ENCODE data around the gene CNTN4. TPM values are rescaled to one million over a fixed set of nuclear protein-coding genes. Genes with fewer than 3 reads are reported as not detected.

Gene CNTN4
- total RNA-seq, 1 experiment from 2014 or later, result 1.6 TPM

- DNase-seq, result no peak
- Histone ChIP-seq H3T11ph (ENCODE audit: low read length) (no peak overlapping the region), H3K18ac (ENCODE audit: insufficient read length, low read depth, low read length) (no peak overlapping the region), H3K4ac (ENCODE audit: low read depth, low read length) (no peak overlapping the region), H3K56ac (ENCODE audit: insufficient read length, low read depth, low read length) (no peak overlapping the region), H3K23ac (ENCODE audit: insufficient read length, low read depth, low read length) (no peak overlapping the region), H4K8ac (replicated peaks; ENCODE audit: insufficient read length, low read depth, low read length) (no peak overlapping the region), H3K9ac (ENCODE audit: extremely low read depth, insufficient read length, low read length) (no peak overlapping the region), H3K79me2 (ENCODE audit: insufficient read depth, low read length) (no peaks in the 10 kb centered on the region), H3K79me1 (ENCODE audit: insufficient read depth, low read depth, low read length, poor library complexity, severe bottlenecking) (no peaks in the 10 kb centered on the region), H4K5ac (ENCODE audit: insufficient read length, low read depth, low read length) (no peak overlapping the region), H3K23me2 (ENCODE audit: insufficient read length, low read depth, low read length, poor library complexity, severe bottlenecking) (no peaks in the 10 kb centered on the region), H4K91ac (ENCODE audit: insufficient read length, low read depth, low read length) (no peak overlapping the region), H2AK5ac (ENCODE audit: insufficient read length, low read length) (no peak overlapping the region), H3K9me3 (ENCODE audit: control insufficient read depth, low read depth, low read length) (no peaks in the 10 kb centered on the region), H2BK15ac (ENCODE audit: low read depth, low read length) (no peak overlapping the region), H2BK120ac (ENCODE audit: low read depth, low read length, poor library complexity, severe bottlenecking) (no peak overlapping the region), H3K4me1 (ENCODE audit: insufficient read depth, low read length) (no peaks in the 10 kb centered on the region), H3K27ac (ENCODE audit: insufficient read length, low read depth, low read length) (no peak overlapping the region), H3K27me3 (ENCODE audit: insufficient read depth, low read length) (no peaks in the 10 kb centered on the region), H2BK12ac (ENCODE audit: insufficient read length, low read depth, low read length) (no peak overlapping the region), H4K20me1 (ENCODE audit: control insufficient read depth, insufficient read depth, insufficient read length) (no peaks in the 10 kb centered on the region), H3K4me2 (ENCODE audit: insufficient read depth, insufficient read length, low read length) (no peak overlapping the region), H2BK20ac (ENCODE audit: low read depth, low read length, poor library complexity, severe bottlenecking) (no peak overlapping the region), H2AFZ (ENCODE audit: low read length) (no peak overlapping the region), H2BK5ac (ENCODE audit: insufficient read length, low read length) (no peak overlapping the region), H3K14ac (ENCODE audit: insufficient read depth, low read length) (no peak overlapping the region)
- no peak for TF ChIP-seq CTCF (conservative IDR thresholded peaks at IDR 0.05)
- Mint-ChIP-seq H3K27ac (no peak overlapping the region), H3K4me3 (no peak overlapping the region; a peak in 1 of 5 replicates), H3K9me3 (no peaks in the 10 kb centered on the region), H3K27me3 (ENCODE audit: low read depth) (no peaks in the 10 kb centered on the region), H3K4me1 (no peaks in the 10 kb centered on the region), H3K36me3 (ENCODE audit: insufficient read depth in 1 of 3, low read depth in 3 of 3) (no peaks in the 10 kb centered on the region)
- WGBS (ENCODE audit: extremely low coverage, insufficient read length, low lambda C conversion rate), result no CpG with 5 or more reads among the region's 2 CpGs
Observed at GRCh38 chr3:2879023-2879422, 780.4 kb downstream of the CNTN4 start.

Measured in H9 (cell line).